ENCODE data around the gene KIAA1958. TPM values are rescaled to one million over a fixed set of nuclear protein-coding genes. Genes with fewer than 3 reads are reported as not detected.

Gene KIAA1958
- total RNA-seq, 1 donor from 2014 or later = 12.0 TPM

GRCh38 chr9:112535811-112536210 is 49.2 kb downstream of the KIAA1958 start:
- Histone ChIP-seq H3K4me1 (peaks cover 9% of the 10 kb centered on the region), H3K27me3 (no peaks in the 10 kb centered on the region), H3K27ac (no peak overlapping the region), H3K36me3 (no peaks in the 10 kb centered on the region), H3K4me3 (no peak overlapping the region), H3K9me3 (no peaks in the 10 kb centered on the region)
- no peak for TF ChIP-seq POLR2A (IDR thresholded peaks at IDR 0.05)
- no peak for TF ChIP-seq POLR2AphosphoS5 (IDR thresholded peaks at IDR 0.05; ENCODE audit: insufficient read depth in 1 of 2, low read depth in 1 of 2)
- TF ChIP-seq, protein P1, sequence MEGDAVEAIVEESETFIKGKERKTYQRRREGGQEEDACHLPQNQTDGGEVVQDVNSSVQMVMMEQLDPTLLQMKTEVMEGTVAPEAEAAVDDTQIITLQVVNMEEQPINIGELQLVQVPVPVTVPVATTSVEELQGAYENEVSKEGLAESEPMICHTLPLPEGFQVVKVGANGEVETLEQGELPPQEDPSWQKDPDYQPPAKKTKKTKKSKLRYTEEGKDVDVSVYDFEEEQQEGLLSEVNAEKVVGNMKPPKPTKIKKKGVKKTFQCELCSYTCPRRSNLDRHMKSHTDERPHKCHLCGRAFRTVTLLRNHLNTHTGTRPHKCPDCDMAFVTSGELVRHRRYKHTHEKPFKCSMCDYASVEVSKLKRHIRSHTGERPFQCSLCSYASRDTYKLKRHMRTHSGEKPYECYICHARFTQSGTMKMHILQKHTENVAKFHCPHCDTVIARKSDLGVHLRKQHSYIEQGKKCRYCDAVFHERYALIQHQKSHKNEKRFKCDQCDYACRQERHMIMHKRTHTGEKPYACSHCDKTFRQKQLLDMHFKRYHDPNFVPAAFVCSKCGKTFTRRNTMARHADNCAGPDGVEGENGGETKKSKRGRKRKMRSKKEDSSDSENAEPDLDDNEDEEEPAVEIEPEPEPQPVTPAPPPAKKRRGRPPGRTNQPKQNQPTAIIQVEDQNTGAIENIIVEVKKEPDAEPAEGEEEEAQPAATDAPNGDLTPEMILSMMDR (IDR thresholded peaks at IDR 0.05) = no peak
- no peak for DNase-seq (ENCODE audit: extremely low spot score in 2 of 2)
- intact Hi-C loops (cut with DNase I) = no loop called here

DNA sequence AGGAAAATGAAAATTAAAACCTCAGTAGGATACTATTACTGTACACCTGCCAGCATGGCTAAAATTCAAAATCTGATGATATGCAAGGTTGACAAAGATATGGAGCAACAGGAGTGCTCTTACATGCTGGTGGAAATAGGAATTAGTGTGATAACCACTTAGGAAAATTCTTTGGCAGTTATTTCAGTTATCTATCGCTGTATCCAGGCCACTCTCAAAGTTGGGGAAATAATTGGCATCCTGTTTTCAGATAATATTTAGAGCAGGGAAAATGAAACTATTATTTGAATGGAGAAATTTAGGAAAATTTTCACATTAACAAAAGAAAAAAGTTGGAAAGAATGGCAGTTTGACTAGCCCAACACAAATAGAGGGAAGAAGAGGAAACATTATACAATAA is 50.9 kb downstream of the KIAA1958 start:
- H3K27ac ChIP-seq = no peak overlapping the region
- peaks cover 11% of the 10 kb centered on the region for H3K4me1 ChIP-seq
- H3K9me3 ChIP-seq = no peaks in the 10 kb centered on the region
- TF ChIP-seq POLR2A (IDR thresholded peaks at IDR 0.05) = no peak
- TF ChIP-seq POLR2AphosphoS5 (IDR thresholded peaks at IDR 0.05; ENCODE audit: insufficient read depth in 1 of 2, low read depth in 1 of 2) = no peak
- TF ChIP-seq, protein P1 (IDR thresholded peaks at IDR 0.05) = no peak
- intact Hi-C loops (cut with DNase I) = no loop called here
- no peak overlapping the region for H3K4me3 ChIP-seq
- DNase-seq (ENCODE audit: extremely low spot score in 2 of 2) = no peak
- no peaks in the 10 kb centered on the region for H3K27me3 ChIP-seq
- H3K36me3 ChIP-seq = no peaks in the 10 kb centered on the region

GRCh38 chr9:112540800-112541199 is 54.2 kb downstream of the KIAA1958 start:
- H3K9me3 ChIP-seq = no peaks in the 10 kb centered on the region
- no peak overlapping the region for H3K4me3 ChIP-seq
- DNase-seq (ENCODE audit: extremely low spot score in 2 of 2) = no peak
- intact Hi-C loops (cut with DNase I) = no loop called here
- H3K4me1 ChIP-seq = peaks cover 17% of the 10 kb centered on the region
- TF ChIP-seq POLR2A (IDR thresholded peaks at IDR 0.05) = no peak
- TF ChIP-seq, protein P1 (IDR thresholded peaks at IDR 0.05) = no peak
- TF ChIP-seq POLR2AphosphoS5 (IDR thresholded peaks at IDR 0.05; ENCODE audit: insufficient read depth in 1 of 2, low read depth in 1 of 2) = no peak
- H3K36me3 ChIP-seq = no peaks in the 10 kb centered on the region
- H3K27me3 ChIP-seq = no peaks in the 10 kb centered on the region
- H3K27ac ChIP-seq = no peak overlapping the region

DNA sequence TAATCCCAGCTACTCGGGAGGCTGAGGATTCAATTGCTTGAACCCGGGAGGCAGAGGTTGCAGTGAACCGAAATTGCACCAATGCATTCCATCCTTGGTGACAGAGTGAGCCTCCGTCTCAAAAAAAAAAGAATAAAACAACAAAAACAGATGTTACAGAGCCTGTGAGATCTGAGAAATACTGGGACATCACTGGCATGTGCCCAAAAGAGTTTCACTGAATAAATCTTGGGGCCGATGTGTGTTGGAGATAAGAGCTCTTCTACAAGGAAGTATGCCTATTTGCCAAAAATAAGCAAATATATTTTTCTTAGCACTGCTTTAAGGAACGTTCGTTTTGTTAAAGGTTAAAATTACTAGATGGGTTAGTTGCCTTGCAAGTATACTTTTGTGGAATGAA is 55.1 kb downstream of the KIAA1958 start:
- TF ChIP-seq, protein P1 (IDR thresholded peaks at IDR 0.05) = no peak
- TF ChIP-seq POLR2A (IDR thresholded peaks at IDR 0.05) = no peak
- TF ChIP-seq POLR2AphosphoS5 (IDR thresholded peaks at IDR 0.05; ENCODE audit: insufficient read depth in 1 of 2, low read depth in 1 of 2) = no peak
- H3K36me3 ChIP-seq = no peaks in the 10 kb centered on the region
- H3K27ac ChIP-seq = no peak overlapping the region
- no peak overlapping the region for H3K4me3 ChIP-seq
- DNase-seq (ENCODE audit: extremely low spot score in 2 of 2) = no peak
- peaks cover 25% of the 10 kb centered on the region for H3K4me1 ChIP-seq
- intact Hi-C loops (cut with DNase I) = no loop called here
- no peaks in the 10 kb centered on the region for H3K27me3 ChIP-seq
- H3K9me3 ChIP-seq = no peaks in the 10 kb centered on the region

- Histone ChIP-seq H3K9me3 (no peaks in the 10 kb centered on the region), H3K27ac (no peak overlapping the region), H3K36me3 (no peaks in the 10 kb centered on the region), H3K27me3 (no peaks in the 10 kb centered on the region), H3K4me1 (peaks cover 25% of the 10 kb centered on the region), H3K4me3 (no peak overlapping the region)
- DNase-seq (ENCODE audit: extremely low spot score in 2 of 2) = no peak
- intact Hi-C loops (cut with DNase I) = no loop called here
- TF ChIP-seq, protein P1 (IDR thresholded peaks at IDR 0.05) = no peak
- TF ChIP-seq POLR2AphosphoS5 (IDR thresholded peaks at IDR 0.05; ENCODE audit: insufficient read depth in 1 of 2, low read depth in 1 of 2) = no peak
- TF ChIP-seq POLR2A (IDR thresholded peaks at IDR 0.05) = no peak
These were observed 56.1 kb downstream of the KIAA1958 start for GRCh38 chr9:112542593-112543292.
